NT2/D1 (cell line): ENCODE data around the gene PKIG.

Source experiments
- SUZ12 ChIP-seq: IDR thresholded peaks from 2 replicates; pipeline ENCODE4 v1.6.1; 2011; ENCODE audit not compliant: insufficient read length, insufficient read depth; ENCODE audit errors: extremely low read depth
- ZNF274 ChIP-seq: IDR thresholded peaks from 2 replicates; pipeline ENCODE4 v1.6.1; 2011; ENCODE audit warnings: mild to moderate bottlenecking, low read depth, low read length

- no peak for TF ChIP-seq SUZ12
- no peak for TF ChIP-seq ZNF274
Observed at GRCh38 chr20:44651684-44652423, 69.5 kb downstream of the PKIG start, which contains the start of gene ADA.
